Ovary (tissue), 3 donors: Measurements from ENCODE around the gene ARHGEF18.

ENCODE experiments used
- EP300 ChIP-seq: sonication (generic); formaldehyde crosslinking; IDR thresholded peaks from one replicate; pipeline ENCODE4 v1.6.1; 2017; ENCODE audit warnings: antibody characterized with exemption
- POLR2A ChIP-seq: fragments of 450-650 bp; IDR thresholded peaks from one replicate; pipeline ENCODE4 v1.6.1; 2017; ENCODE audit warnings: antibody characterized with exemption, mild to moderate bottlenecking, moderate library complexity
- TF ChIP-seq, protein P1 (sequence below), 3 donors: fragments of 450-650 bp in 2 of 3; fragments of 200-600 bp in 1 of 3; IDR thresholded peaks; one replicate each; pipeline versions ENCODE4 v1.5.1 to v1.8.0; 2016 to 2022; ENCODE audit warnings: antibody characterized with exemption in 3 of 3, mild to moderate bottlenecking in 1 of 3
- donor health status: DM: no; HTN: no; CAD: no.

DNA sequence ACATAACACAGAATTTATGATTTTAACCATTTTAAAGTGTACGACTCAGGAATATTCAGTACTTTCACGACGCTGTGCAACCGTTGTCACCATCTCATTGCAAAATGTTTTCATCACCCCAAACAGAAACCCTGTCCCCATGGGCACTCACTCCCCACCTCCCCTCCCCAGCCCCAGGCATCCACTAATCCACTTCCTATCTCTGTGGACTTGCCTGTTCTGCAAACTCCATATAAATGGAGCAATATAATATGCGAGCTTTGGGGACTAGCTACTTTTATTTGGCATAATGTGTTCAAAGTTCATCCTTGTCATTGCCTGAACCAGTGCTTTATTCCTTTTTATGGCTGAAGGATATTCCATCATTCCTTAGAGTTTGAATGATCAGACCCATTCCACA is 47.2 kb upstream of the ARHGEF18 start:
- TF ChIP-seq, protein P1, sequence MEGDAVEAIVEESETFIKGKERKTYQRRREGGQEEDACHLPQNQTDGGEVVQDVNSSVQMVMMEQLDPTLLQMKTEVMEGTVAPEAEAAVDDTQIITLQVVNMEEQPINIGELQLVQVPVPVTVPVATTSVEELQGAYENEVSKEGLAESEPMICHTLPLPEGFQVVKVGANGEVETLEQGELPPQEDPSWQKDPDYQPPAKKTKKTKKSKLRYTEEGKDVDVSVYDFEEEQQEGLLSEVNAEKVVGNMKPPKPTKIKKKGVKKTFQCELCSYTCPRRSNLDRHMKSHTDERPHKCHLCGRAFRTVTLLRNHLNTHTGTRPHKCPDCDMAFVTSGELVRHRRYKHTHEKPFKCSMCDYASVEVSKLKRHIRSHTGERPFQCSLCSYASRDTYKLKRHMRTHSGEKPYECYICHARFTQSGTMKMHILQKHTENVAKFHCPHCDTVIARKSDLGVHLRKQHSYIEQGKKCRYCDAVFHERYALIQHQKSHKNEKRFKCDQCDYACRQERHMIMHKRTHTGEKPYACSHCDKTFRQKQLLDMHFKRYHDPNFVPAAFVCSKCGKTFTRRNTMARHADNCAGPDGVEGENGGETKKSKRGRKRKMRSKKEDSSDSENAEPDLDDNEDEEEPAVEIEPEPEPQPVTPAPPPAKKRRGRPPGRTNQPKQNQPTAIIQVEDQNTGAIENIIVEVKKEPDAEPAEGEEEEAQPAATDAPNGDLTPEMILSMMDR (IDR thresholded peaks at IDR 0.05), result no peak
- no peak for TF ChIP-seq EP300
- no peak for TF ChIP-seq POLR2A
